ENCODE results near the gene IRF9. TPM values are rescaled to one million over a fixed set of nuclear protein-coding genes. Genes with fewer than 3 reads are reported as not detected.

Gene IRF9
- total and polyA plus RNA-seq, 7 donors = 46.2 to 115 (median 55.6) TPM

DNA sequence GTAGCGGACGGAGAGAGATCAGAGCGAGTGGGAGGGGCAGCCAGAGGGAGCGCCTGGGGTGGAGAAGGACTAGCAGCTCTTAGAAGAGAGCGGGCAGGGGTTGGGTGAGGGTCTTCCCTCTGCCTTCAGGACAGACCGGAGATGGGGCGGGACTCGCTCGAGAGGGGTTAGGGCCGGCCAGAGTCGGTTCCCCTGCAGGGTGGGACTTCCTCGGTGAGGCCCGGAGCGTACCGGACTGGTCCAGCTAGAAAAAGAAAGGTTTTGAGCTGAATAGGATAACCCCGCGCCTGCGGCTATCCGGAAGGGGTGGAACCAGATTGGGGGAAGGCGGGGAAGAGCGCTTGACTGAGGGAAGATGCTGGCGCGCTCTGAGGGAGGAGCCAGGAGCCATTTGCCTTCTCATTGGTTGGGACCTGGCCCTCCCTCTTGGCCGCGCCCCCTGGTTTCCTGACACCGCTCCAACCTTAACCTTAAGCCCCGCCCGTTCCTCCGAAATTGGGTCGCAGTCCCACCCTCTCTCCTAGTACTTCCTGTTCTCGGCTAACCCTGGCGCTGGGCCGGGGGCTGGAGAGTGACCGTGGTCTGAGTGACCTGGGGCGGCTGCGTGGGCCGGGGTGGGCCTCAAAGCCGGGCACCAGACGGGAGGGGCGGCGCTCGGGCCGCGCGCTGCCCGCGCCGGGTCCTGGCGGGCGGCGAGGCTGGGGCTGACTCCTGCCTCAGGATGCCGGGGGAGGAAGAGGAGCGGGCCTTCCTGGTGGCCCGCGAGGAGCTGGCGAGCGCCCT lies 13.9 kb upstream of the IRF9 start, which contains the start of gene RNF31:
Gene RNF31 (plus strand): TSS at position 521 of the 783 bp plus-strand sequence. CDS start 201 bp downstream, at position 722.
- peak; percentile 100 for DNase-seq
- Histone ChIP-seq H3K4me3 (peak within 1 kb of the TSS; percentile 58 to 98 (median 77)), H3K9me3 (no peaks in the 10 kb centered on the region), H3K27ac (peak within 1 kb of the TSS; percentile 92 to 96 (median 95)), H3K27me3 (no peaks in the 10 kb centered on the region), H3K4me1 (peaks cover 0 to 46% (median 35%) of the 10 kb centered on the region in 4 donors), H3K36me3 (peaks cover 17 to 47% (median 32%) of the 10 kb centered on the region in 4 donors)
- TF ChIP-seq, protein P1, sequence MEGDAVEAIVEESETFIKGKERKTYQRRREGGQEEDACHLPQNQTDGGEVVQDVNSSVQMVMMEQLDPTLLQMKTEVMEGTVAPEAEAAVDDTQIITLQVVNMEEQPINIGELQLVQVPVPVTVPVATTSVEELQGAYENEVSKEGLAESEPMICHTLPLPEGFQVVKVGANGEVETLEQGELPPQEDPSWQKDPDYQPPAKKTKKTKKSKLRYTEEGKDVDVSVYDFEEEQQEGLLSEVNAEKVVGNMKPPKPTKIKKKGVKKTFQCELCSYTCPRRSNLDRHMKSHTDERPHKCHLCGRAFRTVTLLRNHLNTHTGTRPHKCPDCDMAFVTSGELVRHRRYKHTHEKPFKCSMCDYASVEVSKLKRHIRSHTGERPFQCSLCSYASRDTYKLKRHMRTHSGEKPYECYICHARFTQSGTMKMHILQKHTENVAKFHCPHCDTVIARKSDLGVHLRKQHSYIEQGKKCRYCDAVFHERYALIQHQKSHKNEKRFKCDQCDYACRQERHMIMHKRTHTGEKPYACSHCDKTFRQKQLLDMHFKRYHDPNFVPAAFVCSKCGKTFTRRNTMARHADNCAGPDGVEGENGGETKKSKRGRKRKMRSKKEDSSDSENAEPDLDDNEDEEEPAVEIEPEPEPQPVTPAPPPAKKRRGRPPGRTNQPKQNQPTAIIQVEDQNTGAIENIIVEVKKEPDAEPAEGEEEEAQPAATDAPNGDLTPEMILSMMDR (IDR thresholded peaks at IDR 0.05) = no peak
- TF ChIP-seq POLR2AphosphoS5 (IDR thresholded peaks at IDR 0.05) = peak; percentile 63 to 85 (median 75)
- TF ChIP-seq EP300 (IDR thresholded peaks at IDR 0.05) = no peak
- TF ChIP-seq POLR2A (IDR thresholded peaks at IDR 0.05) = peak; percentile 32 to 70
- intact Hi-C loops (cut with DNase I) = loop anchor here (2.0 to 10.0 kb wide), 4 partner anchors 14 to 842 kb away; partner anchors contain the start of genes BCL2L2, GMPR2, IRF9 and NEDD8
- 0 to 1% methylated on average over 57 of the region's 57 CpGs for WGBS, 2 donors

DNA sequence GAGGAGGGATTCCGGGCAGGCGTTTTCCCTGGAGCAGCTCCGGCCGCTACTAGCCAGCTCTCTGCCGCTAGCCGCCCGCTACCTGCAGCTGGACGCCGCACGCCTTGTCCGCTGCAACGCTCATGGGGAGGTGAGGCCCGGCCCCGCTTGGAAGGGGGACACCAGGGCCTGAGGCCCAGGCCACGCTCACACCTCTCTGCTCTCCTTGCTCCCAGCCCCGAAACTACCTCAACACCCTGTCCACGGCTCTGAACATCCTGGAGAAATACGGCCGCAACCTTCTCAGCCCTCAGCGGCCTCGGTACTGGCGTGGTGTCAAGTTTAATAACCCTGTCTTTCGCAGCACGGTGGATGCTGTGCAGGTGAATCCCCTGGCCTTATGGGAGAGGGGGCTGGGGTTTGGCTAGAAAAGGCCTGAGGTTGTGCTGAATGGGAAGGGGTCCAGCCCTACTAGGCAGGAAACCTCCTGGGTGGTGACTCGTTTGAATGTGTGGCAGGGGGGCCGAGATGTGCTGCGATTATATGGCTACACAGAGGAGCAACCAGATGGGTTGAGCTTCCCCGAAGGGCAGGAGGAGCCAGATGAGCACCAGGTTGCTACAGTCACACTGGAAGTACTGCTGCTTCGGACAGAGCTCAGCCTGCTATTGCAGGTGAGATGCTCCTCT lies 13.2 kb upstream of the IRF9 start:
- intact Hi-C loops (cut with DNase I) = loop anchor here (2.0 to 10.0 kb wide), 4 partner anchors 13 to 843 kb away; partner anchors contain the start of genes BCL2L2, GMPR2, IRF9 and NEDD8
- peak; percentile 78 for DNase-seq
- TF ChIP-seq POLR2A (IDR thresholded peaks at IDR 0.05) (no peak), POLR2AphosphoS5 (IDR thresholded peaks at IDR 0.05) (no peak), EP300 (IDR thresholded peaks at IDR 0.05) (no peak)
- TF ChIP-seq, protein P1 (IDR thresholded peaks at IDR 0.05) = no peak
- Histone ChIP-seq H3K4me1 (peaks cover 0 to 40% (median 34%) of the 10 kb centered on the region in 4 donors), H3K9me3 (no peaks in the 10 kb centered on the region), H3K36me3 (peaks cover 21 to 55% (median 36%) of the 10 kb centered on the region in 4 donors), H3K27ac (peak overlapping the region; percentile 92 to 96 (median 95)), H3K4me3 (peak overlapping the region; percentile 58 to 98 (median 77)), H3K27me3 (no peaks in the 10 kb centered on the region)
- 3 to 5% methylated on average over 29 of the region's 29 CpGs for WGBS, 2 donors

DNA sequence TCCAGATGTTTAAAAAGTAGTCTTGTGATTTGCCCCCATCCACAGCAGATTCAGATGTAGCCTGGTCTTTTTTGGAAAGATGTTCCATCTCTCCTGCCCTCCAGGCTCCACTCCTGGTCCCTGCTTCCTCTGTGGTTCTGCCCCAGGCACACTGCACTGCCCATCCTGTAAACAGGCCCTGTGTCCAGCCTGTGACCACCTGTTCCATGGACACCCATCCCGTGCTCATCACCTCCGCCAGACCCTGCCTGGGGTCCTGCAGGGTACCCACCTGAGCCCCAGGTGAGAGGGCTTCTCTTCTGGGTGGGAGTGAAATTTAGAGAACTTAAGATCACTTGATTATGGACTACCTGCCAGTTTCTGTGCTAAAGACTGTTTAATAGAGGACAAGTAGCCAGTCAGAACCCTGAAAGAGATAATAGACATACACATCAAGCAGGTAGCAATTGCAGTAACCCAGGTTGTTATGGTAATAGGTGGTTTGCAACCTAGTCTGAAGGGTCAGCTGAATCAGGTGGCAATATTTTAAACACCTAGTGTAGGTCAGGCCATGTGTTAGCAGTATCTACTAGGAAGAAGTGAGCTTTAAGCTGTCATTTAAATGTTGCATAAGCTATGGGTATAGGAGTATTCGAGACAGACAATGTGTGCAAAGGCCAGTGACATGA lies 11.6 kb upstream of the IRF9 start:
- 92 to 97% methylated on average over 3 of the region's 3 CpGs for WGBS, 2 donors

DNA sequence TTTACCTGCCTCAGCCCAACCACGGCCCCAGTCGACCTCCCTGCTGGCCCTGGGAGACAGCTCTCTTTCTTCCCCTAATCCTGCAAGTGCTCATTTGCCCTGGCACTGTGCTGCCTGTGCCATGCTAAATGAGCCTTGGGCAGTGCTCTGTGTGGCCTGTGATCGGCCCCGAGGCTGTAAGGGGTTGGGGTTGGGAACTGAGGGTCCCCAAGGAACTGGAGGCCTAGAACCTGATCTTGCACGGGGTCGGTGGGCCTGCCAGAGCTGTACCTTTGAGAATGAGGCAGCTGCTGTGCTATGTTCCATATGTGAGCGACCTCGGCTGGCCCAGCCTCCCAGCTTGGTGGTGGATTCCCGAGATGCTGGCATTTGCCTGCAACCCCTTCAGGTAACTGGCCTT lies 11.0 kb upstream of the IRF9 start:
- no peaks in the 10 kb centered on the region for H3K9me3 ChIP-seq

More for the DNA sequence above, 11.6 kb upstream of the IRF9 start:
- no peak for DNase-seq
- intact Hi-C loops (cut with DNase I) = loop anchor here (5.0 to 10.0 kb wide), 3 partner anchors 83 to 845 kb away; partner anchors contain the start of genes BCL2L2, GMPR2, NEDD8 and PPP1R3E
- H3K36me3 ChIP-seq = peaks cover 23 to 55% (median 42%) of the 10 kb centered on the region in 4 donors
- H3K4me1 ChIP-seq = peaks cover 0 to 40% (median 33%) of the 10 kb centered on the region in 4 donors
- no peak overlapping the region for H3K4me3 ChIP-seq
- H3K27me3 ChIP-seq = no peaks in the 10 kb centered on the region
- H3K9me3 ChIP-seq = no peaks in the 10 kb centered on the region
- H3K27ac ChIP-seq = no peak overlapping the region
- TF ChIP-seq, protein P1 (IDR thresholded peaks at IDR 0.05) = no peak
- TF ChIP-seq EP300 (IDR thresholded peaks at IDR 0.05) (no peak), POLR2AphosphoS5 (IDR thresholded peaks at IDR 0.05) (no peak), POLR2A (IDR thresholded peaks at IDR 0.05) (no peak)

More for the DNA sequence above, 11.0 kb upstream of the IRF9 start:
- intact Hi-C loops (cut with DNase I) = no loop called here
- Histone ChIP-seq H3K4me1 (peaks cover 0 to 35% (median 30%) of the 10 kb centered on the region in 4 donors), H3K4me3 (no peak overlapping the region), H3K27me3 (no peaks in the 10 kb centered on the region), H3K27ac (no peak overlapping the region), H3K36me3 (peaks cover 23 to 61% (median 47%) of the 10 kb centered on the region in 4 donors)
- no peak for DNase-seq
- 93 to 94% methylated on average over 9 of the region's 9 CpGs for WGBS, 2 donors
- TF ChIP-seq EP300 (IDR thresholded peaks at IDR 0.05) (no peak), POLR2AphosphoS5 (IDR thresholded peaks at IDR 0.05) (no peak), POLR2A (IDR thresholded peaks at IDR 0.05) (no peak)
- TF ChIP-seq, protein P1 (IDR thresholded peaks at IDR 0.05) = no peak

Measured in sigmoid colon (tissue), 7 donors.